Measurements from ENCODE around the gene EIF2AK3. TPM values are rescaled to one million over a fixed set of nuclear protein-coding genes. Genes with fewer than 3 reads are reported as not detected.
"Not testable (repeated sequence)": the region's sequence is repeated elsewhere in the genome, so short reads cannot be mapped to it uniquely, and the experiment has no call there.

Gene EIF2AK3
- polyA plus RNA-seq, 1 experiment: 16.3 TPM

GRCh38 chr2:88556026-88556425 lies 71.2 kb downstream of the EIF2AK3 start:
- H3K9me3 ChIP-seq (ENCODE audit: control insufficient read depth, insufficient read depth, low read length): no peaks in the 10 kb centered on the region
- TF ChIP-seq, protein P1, sequence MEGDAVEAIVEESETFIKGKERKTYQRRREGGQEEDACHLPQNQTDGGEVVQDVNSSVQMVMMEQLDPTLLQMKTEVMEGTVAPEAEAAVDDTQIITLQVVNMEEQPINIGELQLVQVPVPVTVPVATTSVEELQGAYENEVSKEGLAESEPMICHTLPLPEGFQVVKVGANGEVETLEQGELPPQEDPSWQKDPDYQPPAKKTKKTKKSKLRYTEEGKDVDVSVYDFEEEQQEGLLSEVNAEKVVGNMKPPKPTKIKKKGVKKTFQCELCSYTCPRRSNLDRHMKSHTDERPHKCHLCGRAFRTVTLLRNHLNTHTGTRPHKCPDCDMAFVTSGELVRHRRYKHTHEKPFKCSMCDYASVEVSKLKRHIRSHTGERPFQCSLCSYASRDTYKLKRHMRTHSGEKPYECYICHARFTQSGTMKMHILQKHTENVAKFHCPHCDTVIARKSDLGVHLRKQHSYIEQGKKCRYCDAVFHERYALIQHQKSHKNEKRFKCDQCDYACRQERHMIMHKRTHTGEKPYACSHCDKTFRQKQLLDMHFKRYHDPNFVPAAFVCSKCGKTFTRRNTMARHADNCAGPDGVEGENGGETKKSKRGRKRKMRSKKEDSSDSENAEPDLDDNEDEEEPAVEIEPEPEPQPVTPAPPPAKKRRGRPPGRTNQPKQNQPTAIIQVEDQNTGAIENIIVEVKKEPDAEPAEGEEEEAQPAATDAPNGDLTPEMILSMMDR (IDR thresholded peaks at IDR 0.05; ENCODE audit: low read depth, low read length): no peak
- no peak overlapping the region for H3K27ac ChIP-seq (ENCODE audit: low read depth, low read length)
- H3K27me3 ChIP-seq (ENCODE audit: control insufficient read depth, insufficient read depth, low read length): no peaks in the 10 kb centered on the region
- H3K4me3 ChIP-seq (ENCODE audit: low read depth, low read length): no peak overlapping the region
- POLR2A ChIA-PET: no interaction called here
- CTCF ChIA-PET: no interaction called here
- no peak for DNase-seq (ENCODE audit: low read depth, low spot score)

DNA sequence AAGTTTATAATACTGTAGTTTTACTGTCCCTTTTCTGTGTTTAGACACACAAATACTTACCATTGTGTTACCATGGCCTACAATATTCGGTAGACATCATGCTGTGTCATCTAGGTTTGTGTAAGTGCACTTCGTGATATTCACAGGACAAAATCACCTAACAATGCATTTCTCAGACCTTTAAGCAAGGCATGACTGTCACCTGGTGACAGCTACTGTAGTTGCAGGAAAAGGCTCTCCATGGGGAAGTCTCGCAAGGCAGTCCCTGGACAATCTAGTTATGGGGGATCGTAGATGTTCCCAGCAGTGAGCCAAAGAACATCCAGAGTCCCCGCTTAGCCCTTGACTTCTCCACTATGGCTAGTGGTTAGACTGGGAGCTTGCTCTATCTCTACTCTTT lies 73.1 kb downstream of the EIF2AK3 start:
- Histone ChIP-seq H3K27me3 (ENCODE audit: control insufficient read depth, insufficient read depth, low read length) (peaks cover 7% of the 10 kb centered on the region), H3K4me3 (ENCODE audit: low read depth, low read length) (no peak overlapping the region), H3K9me3 (ENCODE audit: control insufficient read depth, insufficient read depth, low read length) (no peaks in the 10 kb centered on the region), H3K27ac (ENCODE audit: low read depth, low read length) (no peak overlapping the region)
- POLR2A ChIA-PET: no interaction called here
- TF ChIP-seq, protein P1 (IDR thresholded peaks at IDR 0.05; ENCODE audit: low read depth, low read length): no peak
- DNase-seq (ENCODE audit: low read depth, low spot score): no peak
- CTCF ChIA-PET: interaction anchor here (1.1 kb wide), 1 partner anchor 13 kb away, joined by 3 read pairs; no protein-coding TSS in a partner anchor

DNA sequence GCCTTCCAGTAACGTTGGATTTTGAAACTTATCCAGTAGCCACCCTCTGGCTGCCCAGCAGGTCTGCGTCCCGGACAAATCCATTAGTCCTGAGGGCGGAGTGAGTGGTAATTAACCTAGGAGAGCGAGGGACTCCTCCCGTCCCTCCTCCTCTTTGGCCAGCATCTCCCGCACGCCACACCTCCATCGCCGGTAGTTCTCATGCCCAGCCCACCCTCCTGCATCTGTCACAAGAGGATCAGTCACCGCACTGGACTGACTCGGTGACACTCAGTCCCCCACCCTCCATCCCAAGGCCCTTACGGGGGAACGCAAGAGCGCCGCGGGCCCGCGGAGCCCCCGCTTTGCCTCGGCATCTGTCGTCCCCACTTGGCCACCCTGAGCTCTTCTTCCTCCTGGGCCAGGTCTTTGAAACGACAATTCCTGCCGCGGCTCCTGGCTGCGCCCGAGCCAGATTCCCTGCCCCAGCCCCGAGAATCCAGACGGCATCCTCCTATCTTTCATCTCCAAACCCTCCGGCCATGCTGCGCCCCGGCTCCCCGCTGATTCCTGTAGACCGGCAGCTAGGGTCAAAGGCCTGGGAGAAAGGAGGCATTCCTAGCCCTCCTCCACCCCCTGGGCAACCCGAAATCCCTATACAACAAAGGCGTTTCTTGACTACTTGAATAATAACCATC lies 77.5 kb downstream of the EIF2AK3 start:
- ChIA-PET CTCF (interaction anchor here (0.9 kb wide), 1 partner anchor 122 kb away, joined by 3 read pairs; no protein-coding TSS in a partner anchor), POLR2A (no interaction called here)
- TF ChIP-seq, protein P1 (IDR thresholded peaks at IDR 0.05; ENCODE audit: low read depth, low read length): no peak
- no peak overlapping the region for H3K27ac ChIP-seq (ENCODE audit: low read depth, low read length)
- H3K27me3 ChIP-seq (ENCODE audit: control insufficient read depth, insufficient read depth, low read length): peaks cover 8% of the 10 kb centered on the region
- no peak for DNase-seq (ENCODE audit: low read depth, low spot score)
- H3K9me3 ChIP-seq (ENCODE audit: control insufficient read depth, insufficient read depth, low read length): no peaks in the 10 kb centered on the region
- peak overlapping the region; percentile 43 for H3K4me3 ChIP-seq (ENCODE audit: low read depth, low read length)

DNA sequence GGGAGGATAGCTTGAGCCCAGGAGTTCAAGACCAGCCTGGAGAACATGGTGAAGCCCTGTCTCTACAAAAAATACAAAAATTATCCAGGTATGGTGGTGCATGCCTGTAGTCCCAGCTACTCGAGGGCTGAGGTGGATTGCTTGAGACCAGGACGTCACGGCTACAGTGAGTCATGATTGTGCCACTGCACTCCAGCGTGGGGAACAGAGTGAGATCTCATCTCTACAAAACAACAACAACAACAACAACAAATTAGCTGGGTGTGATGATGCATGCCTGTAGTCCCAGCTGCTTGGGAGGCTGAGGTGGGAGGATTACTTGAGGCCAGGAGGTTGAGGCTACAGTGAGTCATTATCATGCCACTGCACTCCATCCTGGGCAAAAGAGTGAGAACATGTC lies 81.0 kb downstream of the EIF2AK3 start:
- H3K4me3 ChIP-seq (ENCODE audit: low read depth, low read length); DNase-seq (ENCODE audit: low read depth, low spot score); H3K27ac ChIP-seq (ENCODE audit: low read depth, low read length); H3K27me3 ChIP-seq (ENCODE audit: control insufficient read depth, insufficient read depth, low read length); H3K9me3 ChIP-seq (ENCODE audit: control insufficient read depth, insufficient read depth, low read length); POLR2A ChIA-PET: not testable (repeated sequence)
- CTCF ChIA-PET: interaction anchor here (0.5 kb wide), 1 partner anchor 97 kb away, joined by 3 read pairs; no protein-coding TSS in a partner anchor

DNA sequence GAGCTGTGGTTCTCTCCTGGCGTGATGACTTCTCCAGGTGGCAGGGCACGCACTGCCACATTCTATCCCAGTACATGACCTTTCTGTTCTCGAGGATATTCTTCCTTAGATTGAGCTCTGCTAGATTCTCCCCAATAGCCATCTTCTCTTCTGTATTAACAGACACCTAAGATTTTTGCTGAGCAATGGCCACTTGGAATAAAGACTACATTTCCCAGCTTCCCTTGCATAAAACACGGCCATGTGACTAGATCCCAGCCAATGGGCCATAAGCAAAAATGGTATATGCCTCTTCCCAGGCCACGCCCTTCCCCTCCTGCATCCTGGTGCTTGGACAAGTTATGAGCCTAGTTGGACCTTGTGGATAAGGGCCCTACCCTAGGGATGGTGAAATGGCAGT lies 82.1 kb downstream of the EIF2AK3 start:
- TF ChIP-seq, protein P1 (IDR thresholded peaks at IDR 0.05; ENCODE audit: low read depth, low read length): no peak
- Histone ChIP-seq H3K27ac (ENCODE audit: low read depth, low read length) (no peak overlapping the region), H3K4me3 (ENCODE audit: low read depth, low read length) (no peak overlapping the region), H3K27me3 (ENCODE audit: control insufficient read depth, insufficient read depth, low read length) (peaks cover 8% of the 10 kb centered on the region), H3K9me3 (ENCODE audit: control insufficient read depth, insufficient read depth, low read length) (no peaks in the 10 kb centered on the region)
- CTCF ChIA-PET: no interaction called here
- POLR2A ChIA-PET: no interaction called here
- DNase-seq (ENCODE audit: low read depth, low spot score): no peak
